ENCODE measurements around the gene GAS2L2. TPM values are rescaled to one million over a fixed set of nuclear protein-coding genes. Genes with fewer than 3 reads are reported as not detected.
"Not testable (repeated sequence)": the region's sequence is repeated elsewhere in the genome, so short reads cannot be mapped to it uniquely, and the experiment has no call there.

The GAS2L2 gene
- total and polyA plus RNA-seq, 2 donors = 0.09 TPM; not detected in 1

GRCh38 chr17:35705230-35705629, 47.8 kb downstream of the GAS2L2 start:
- Histone ChIP-seq H3K36me3 (ENCODE audit: insufficient read depth) (peaks cover 5% of the 10 kb centered on the region), H3K4me3 (ENCODE audit: low read depth, low read length) (no peak overlapping the region), H3K27ac (ENCODE audit: low read depth) (no peak overlapping the region), H3K4me1 (ENCODE audit: insufficient read depth) (no peaks in the 10 kb centered on the region)
- 90% methylated on average over 1 of the region's 1 CpG for WGBS
- no peak for DNase-seq (ENCODE audit: extremely low spot score)

DNA sequence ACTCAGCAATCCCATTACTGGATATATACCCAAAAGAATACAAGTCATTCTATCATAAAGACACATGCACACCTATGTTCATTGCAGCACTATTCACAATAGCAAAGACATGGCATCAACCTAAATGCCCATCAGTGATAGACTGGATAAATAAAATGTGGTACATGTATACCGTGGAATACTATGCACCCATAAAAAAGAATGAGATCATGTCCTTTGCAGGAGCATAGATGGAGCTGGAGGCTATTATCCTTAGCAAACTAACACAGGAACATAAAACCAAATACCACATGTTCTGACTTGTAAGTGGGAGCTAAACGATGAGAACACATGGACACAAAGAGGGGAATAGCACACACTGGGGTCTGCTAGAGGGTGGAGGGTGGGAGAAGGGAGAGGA, 49.7 kb downstream of the GAS2L2 start:
- WGBS = 97% methylated on average over 2 of the region's 2 CpGs
- not testable (repeated sequence) for DNase-seq (ENCODE audit: extremely low spot score); H3K36me3 ChIP-seq (ENCODE audit: insufficient read depth); H3K4me3 ChIP-seq (ENCODE audit: low read depth, low read length); H3K27ac ChIP-seq (ENCODE audit: low read depth); H3K4me1 ChIP-seq (ENCODE audit: insufficient read depth)

GRCh38 chr17:35701491-35701890, 51.5 kb downstream of the GAS2L2 start:
- Histone ChIP-seq H3K4me3 (ENCODE audit: low read depth, low read length) (no peak overlapping the region), H3K4me1 (ENCODE audit: insufficient read depth) (no peaks in the 10 kb centered on the region), H3K27ac (ENCODE audit: low read depth) (no peak overlapping the region), H3K36me3 (ENCODE audit: insufficient read depth) (no peaks in the 10 kb centered on the region)
- WGBS = 96% methylated on average over 5 of the region's 5 CpGs
- no peak for DNase-seq (ENCODE audit: extremely low spot score)

- DNase-seq (ENCODE audit: extremely low spot score) = no peak
Observed at GRCh38 chr17:35700150-35700549, 52.9 kb downstream of the GAS2L2 start.

DNA sequence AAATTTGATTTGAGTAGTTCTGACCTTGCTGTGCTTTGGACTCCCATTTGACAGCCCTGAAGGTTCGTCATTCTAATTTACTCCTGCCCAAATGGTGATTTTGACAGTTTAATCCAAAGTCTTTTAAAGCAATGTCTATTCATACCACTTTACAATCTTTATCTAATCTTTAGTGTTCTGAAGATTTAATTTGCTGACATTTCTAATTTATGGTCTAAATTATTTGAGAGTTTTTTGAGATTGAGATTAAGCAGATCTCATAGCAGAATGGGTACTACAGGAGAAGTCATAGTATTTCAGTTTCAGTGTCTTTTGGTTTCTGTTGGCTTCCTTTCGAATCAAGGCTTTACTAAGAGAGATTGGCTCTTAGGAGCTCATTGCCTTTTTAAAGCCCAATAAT, 54.2 kb downstream of the GAS2L2 start:
- Histone ChIP-seq H3K4me1 (ENCODE audit: insufficient read depth) (no peaks in the 10 kb centered on the region), H3K27ac (ENCODE audit: low read depth) (no peak overlapping the region), H3K4me3 (ENCODE audit: low read depth, low read length) (no peak overlapping the region), H3K36me3 (ENCODE audit: insufficient read depth) (no peaks in the 10 kb centered on the region)
- 87% methylated on average over 2 of the region's 2 CpGs for WGBS
- no peak for DNase-seq (ENCODE audit: extremely low spot score)

More at GRCh38 chr17:35700150-35700549, 52.9 kb downstream of the GAS2L2 start:
- no peak overlapping the region for H3K27ac ChIP-seq (ENCODE audit: low read depth)
- no peaks in the 10 kb centered on the region for H3K36me3 ChIP-seq (ENCODE audit: insufficient read depth)
- H3K4me1 ChIP-seq (ENCODE audit: insufficient read depth) = no peaks in the 10 kb centered on the region
- WGBS = 88% methylated on average over 6 of the region's 6 CpGs
- H3K4me3 ChIP-seq (ENCODE audit: low read depth, low read length) = no peak overlapping the region

DNA sequence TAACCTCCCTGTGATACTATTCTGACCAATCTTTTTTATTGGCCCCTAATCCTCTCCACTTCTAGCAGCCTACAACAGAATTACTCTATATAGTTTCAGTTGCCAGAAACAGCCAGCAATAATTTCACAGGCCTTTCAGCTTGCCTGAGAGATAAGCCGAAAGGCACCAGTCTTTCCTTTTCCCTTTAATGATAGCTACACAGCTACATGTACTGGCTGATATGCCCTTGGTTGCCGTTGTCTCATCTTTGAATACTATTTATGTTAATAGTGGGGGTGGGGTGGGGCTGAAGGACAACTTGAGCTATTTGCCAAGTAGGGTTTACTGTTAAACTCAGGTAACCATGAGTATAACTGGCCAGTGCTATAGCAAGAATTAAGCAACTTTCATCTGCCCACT, 57.4 kb downstream of the GAS2L2 start:
- WGBS = 57% methylated on average over 2 of the region's 2 CpGs
- Histone ChIP-seq H3K36me3 (ENCODE audit: insufficient read depth) (no peaks in the 10 kb centered on the region), H3K4me1 (ENCODE audit: insufficient read depth) (no peaks in the 10 kb centered on the region), H3K27ac (ENCODE audit: low read depth) (no peak overlapping the region), H3K4me3 (ENCODE audit: low read depth, low read length) (no peak overlapping the region)
- DNase-seq (ENCODE audit: extremely low spot score) = no peak

DNA sequence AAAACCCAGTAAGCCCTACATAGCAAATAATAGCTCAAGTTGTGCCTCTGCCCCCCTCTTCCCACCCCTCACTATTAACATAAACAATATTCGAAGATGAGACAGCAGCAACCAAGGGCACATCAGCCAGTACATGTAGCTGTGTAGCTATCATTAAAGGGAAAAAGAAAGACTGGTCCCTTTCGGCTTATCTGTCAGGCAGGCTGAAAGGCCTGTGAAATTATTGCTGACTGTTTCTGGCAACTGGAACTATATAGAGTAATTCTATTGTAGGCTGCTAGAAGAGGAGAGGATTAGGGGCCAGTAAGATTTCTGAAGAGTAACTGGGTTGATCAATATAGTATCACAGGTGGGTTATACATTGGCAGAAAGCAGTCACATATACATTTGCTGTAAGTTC, 58.1 kb downstream of the GAS2L2 start:
- H3K4me3 ChIP-seq (ENCODE audit: low read depth, low read length) = no peak overlapping the region
- no peaks in the 10 kb centered on the region for H3K4me1 ChIP-seq (ENCODE audit: insufficient read depth)
- H3K27ac ChIP-seq (ENCODE audit: low read depth) = no peak overlapping the region
- no peak for DNase-seq (ENCODE audit: extremely low spot score)
- WGBS = 72% methylated on average over 2 of the region's 2 CpGs
- H3K36me3 ChIP-seq (ENCODE audit: insufficient read depth) = no peaks in the 10 kb centered on the region

Other genes with a start within 250 kb of the GAS2L2 start
- gene SLFN12L, start 215.6 kb downstream of the GAS2L2 start, total RNA-seq = 3.6 TPM
- gene SLFN12L, start 215.6 kb downstream of the GAS2L2 start, polyA plus RNA-seq = 0.30 TPM
- gene SLFN14, start 192.4 kb downstream of the GAS2L2 start, total RNA-seq = 0.48 TPM
- not detected for gene SLFN14, start 192.4 kb downstream of the GAS2L2 start, polyA plus RNA-seq
- gene PEX12, start 174.7 kb downstream of the GAS2L2 start, total RNA-seq = 5.8 TPM
- gene PEX12, start 174.7 kb downstream of the GAS2L2 start, polyA plus RNA-seq = 6.3 TPM
- gene AP2B1, start 165.9 kb downstream of the GAS2L2 start, total RNA-seq = 69.7 TPM
- 60.5 TPM for gene AP2B1, start 165.9 kb downstream of the GAS2L2 start, polyA plus RNA-seq
- 0.69 TPM for gene RASL10B, start 21.6 kb downstream of the GAS2L2 start, total RNA-seq
- gene RASL10B, start 21.6 kb downstream of the GAS2L2 start, polyA plus RNA-seq = 3.0 TPM
- not detected for gene C17orf50, start 7.6 kb upstream of the GAS2L2 start, total RNA-seq
- not detected for gene C17orf50, start 7.6 kb upstream of the GAS2L2 start, polyA plus RNA-seq
- gene MMP28, start 42.4 kb upstream of the GAS2L2 start, total RNA-seq = 13.2 TPM
- gene MMP28, start 42.4 kb upstream of the GAS2L2 start, polyA plus RNA-seq = 48.6 TPM
- 129 TPM for gene TAF15, start 56.2 kb upstream of the GAS2L2 start, total RNA-seq
- gene TAF15, start 56.2 kb upstream of the GAS2L2 start, polyA plus RNA-seq = 134 TPM
- not detected for gene HEATR9, start 115.7 kb upstream of the GAS2L2 start, total RNA-seq
- not detected for gene HEATR9, start 115.7 kb upstream of the GAS2L2 start, polyA plus RNA-seq
- gene CCL5, start 127.1 kb upstream of the GAS2L2 start, total RNA-seq = 0.58 TPM
- gene CCL5, start 127.1 kb upstream of the GAS2L2 start, polyA plus RNA-seq = 4.8 TPM
- gene RDM1, start 177.5 kb upstream of the GAS2L2 start, total RNA-seq = 1.2 TPM
- gene RDM1, start 177.5 kb upstream of the GAS2L2 start, polyA plus RNA-seq = 0.14 TPM
- gene LYZL6, start 190.5 kb upstream of the GAS2L2 start, total RNA-seq = not detected
- gene LYZL6, start 190.5 kb upstream of the GAS2L2 start, polyA plus RNA-seq = not detected
- gene CCL16, start 228.3 kb upstream of the GAS2L2 start, total RNA-seq = 0.21 TPM
- 0.29 TPM for gene CCL16, start 228.3 kb upstream of the GAS2L2 start, polyA plus RNA-seq
- 3.3 TPM for gene CCL14, start 233.5 kb upstream of the GAS2L2 start, total RNA-seq
- gene CCL14, start 233.5 kb upstream of the GAS2L2 start, polyA plus RNA-seq = 184 TPM
- 6.2 TPM for gene CCL15, start 248.3 kb upstream of the GAS2L2 start, total RNA-seq
- gene CCL15, start 248.3 kb upstream of the GAS2L2 start, polyA plus RNA-seq = 1.3 TPM

Measured in urinary bladder (tissue), 4 donors.